Fibroblast of lung (primary cell): ENCODE data around the gene SYNJ2BP. TPM values are rescaled to one million over a fixed set of nuclear protein-coding genes. Genes with fewer than 3 reads are reported as not detected.
"Not testable (repeated sequence)": the region's sequence is repeated elsewhere in the genome, so short reads cannot be mapped to it uniquely, and the experiment has no call there.

Source experiments
- DNase-seq, 2 donors: peaks; one replicate each; pipeline versions ENCODE4 v3.0.0 to v3.0.0-alpha.2; 2010; ENCODE audit warnings: low read depth in 2 of 2
- H2AFZ ChIP-seq: 2 replicates; pipeline ENCODE4 v1.5.1; 2012; ENCODE audit warnings: low read length, control low read depth, inconsistent platforms
- H3K27ac ChIP-seq: 2 replicates; pipeline ENCODE4 v1.5.1; 2011; ENCODE audit warnings: low read length, control low read depth; ENCODE audit not compliant: insufficient read depth
- H3K27me3 ChIP-seq: 2 replicates; pipeline ENCODE4 v1.5.1; 2011; ENCODE audit warnings: mild to moderate bottlenecking, low read length; ENCODE audit not compliant: control insufficient read depth, insufficient read depth
- H3K36me3 ChIP-seq: 2 replicates; pipeline ENCODE4 v1.5.1; 2011; ENCODE audit warnings: low read length; ENCODE audit not compliant: control insufficient read depth, insufficient read depth
- H3K4me1 ChIP-seq: 2 replicates; pipeline ENCODE4 v1.5.1; 2011; ENCODE audit warnings: low read length; ENCODE audit not compliant: control insufficient read depth, insufficient read depth; ENCODE audit errors: extremely low read depth
- H3K4me2 ChIP-seq: 2 replicates; pipeline ENCODE4 v1.5.1; 2011; ENCODE audit warnings: low read length, control low read depth; ENCODE audit not compliant: insufficient read depth; ENCODE audit errors: extremely low read depth
- H3K4me3 ChIP-seq, 4 experiments: fragments of 200-600 bp in 1 of 4; sonication (generic) in 1 of 4; replicated peaks in 1 of 4; 2 replicates each; pipeline ENCODE4 v1.5.1; 2011 to 2016; ENCODE audit warnings: low read length in 4 of 4, low read depth in 3 of 4, mild to moderate bottlenecking in 3 of 4, control low read depth in 2 of 4, inconsistent platforms in 1 of 4, mixed read lengths in 1 of 4; ENCODE audit not compliant: insufficient read depth in 1 of 4; ENCODE audit errors: control extremely low read depth in 1 of 4
- H3K79me2 ChIP-seq: 2 replicates; pipeline ENCODE4 v1.5.1; 2012; ENCODE audit warnings: mild to moderate bottlenecking, low read length, inconsistent platforms; ENCODE audit not compliant: control insufficient read depth, insufficient read depth
- H3K9ac ChIP-seq: 2 replicates; pipeline ENCODE4 v1.5.1; 2011; ENCODE audit warnings: mild to moderate bottlenecking, low read length, control low read depth; ENCODE audit not compliant: insufficient read depth
- H3K9me3 ChIP-seq: 2 replicates; pipeline ENCODE4 v1.5.1; 2012; ENCODE audit warnings: low read depth, low read length; ENCODE audit not compliant: control insufficient read depth, insufficient read depth
- H4K20me1 ChIP-seq: 2 replicates; pipeline ENCODE4 v1.5.1; 2011; ENCODE audit warnings: low read length; ENCODE audit not compliant: control insufficient read depth, insufficient read depth; ENCODE audit errors: extremely low read depth
- EZH2 ChIP-seq: IDR thresholded peaks from 2 replicates; pipeline ENCODE4 v1.5.1; 2012; ENCODE audit warnings: low read length, control low read depth, mild to moderate bottlenecking; ENCODE audit errors: missing control alignments
- polyA plus RNA-seq, 2 donors: library from polyadenylated mRNA; depleted of rRNA in 1 of 2; stranded (reverse) in 1 of 2; unstranded in 1 of 2; fragments of >200 nt; gene quantifications; 2 replicates each; pipeline ENCODE4 v1.2.1, GENCODE V29; 2011 to 2012; ENCODE audit warnings: missing spikeins in 1 of 2
- total RNA-seq: library from RNA; depleted of rRNA; stranded (reverse); fragments of >200 nt; gene quantifications from 2 replicates; pipeline ENCODE4 v1.2.1, GENCODE V29; 2014
- TF ChIP-seq, protein P1 (sequence below), 2 donors: IDR thresholded peaks in 1 of 2; conservative IDR thresholded peaks in 1 of 2; 1 replicate in 1 of 2; 2 replicates in 1 of 2; pipeline ENCODE4 v1.5.1; 2011 to 2012; ENCODE audit warnings: low read length in 2 of 2, control low read depth in 1 of 2, inconsistent platforms in 1 of 2, low read depth in 1 of 2, mild to moderate bottlenecking in 1 of 2

The SYNJ2BP gene
- total and polyA plus RNA-seq, 2 donors (not counting 1 experiment from before 2014, with no cell fraction given): 14.4 to 28.4 TPM

DNA sequence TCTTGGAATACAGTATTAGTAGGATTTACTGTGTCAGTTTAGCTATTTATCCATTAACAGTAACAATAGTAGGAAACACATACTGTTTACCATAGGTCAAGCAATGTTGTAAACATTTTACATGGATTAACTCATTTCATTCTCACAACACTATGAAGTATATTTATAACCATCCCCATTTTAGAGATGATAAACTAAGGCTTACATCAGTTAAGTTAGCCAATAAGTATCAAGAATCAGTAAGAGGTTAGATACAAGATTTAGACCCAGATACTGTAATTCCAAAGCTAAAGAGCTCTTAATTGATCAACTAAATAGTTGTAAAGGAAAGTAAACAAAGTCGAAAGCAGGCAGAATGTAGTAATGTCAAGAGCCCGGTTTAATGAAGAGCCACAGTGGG lies 1.1 kb downstream of the SYNJ2BP start:
- Histone ChIP-seq H3K79me2 (peaks cover 9% of the 10 kb centered on the region), H4K20me1 (no peaks in the 10 kb centered on the region), H2AFZ (no peak overlapping the region), H3K27me3 (no peaks in the 10 kb centered on the region), H3K4me3 (peak overlapping the region in 3 of 4 experiments; percentile 54 to 100 (median 97)), H3K4me2 (peak overlapping the region; percentile 44), H3K4me1 (no peaks in the 10 kb centered on the region), H3K36me3 (no peaks in the 10 kb centered on the region), H3K9me3 (no peaks in the 10 kb centered on the region), H3K9ac (no peak overlapping the region), H3K27ac (no peak overlapping the region)
- TF ChIP-seq, protein P1, sequence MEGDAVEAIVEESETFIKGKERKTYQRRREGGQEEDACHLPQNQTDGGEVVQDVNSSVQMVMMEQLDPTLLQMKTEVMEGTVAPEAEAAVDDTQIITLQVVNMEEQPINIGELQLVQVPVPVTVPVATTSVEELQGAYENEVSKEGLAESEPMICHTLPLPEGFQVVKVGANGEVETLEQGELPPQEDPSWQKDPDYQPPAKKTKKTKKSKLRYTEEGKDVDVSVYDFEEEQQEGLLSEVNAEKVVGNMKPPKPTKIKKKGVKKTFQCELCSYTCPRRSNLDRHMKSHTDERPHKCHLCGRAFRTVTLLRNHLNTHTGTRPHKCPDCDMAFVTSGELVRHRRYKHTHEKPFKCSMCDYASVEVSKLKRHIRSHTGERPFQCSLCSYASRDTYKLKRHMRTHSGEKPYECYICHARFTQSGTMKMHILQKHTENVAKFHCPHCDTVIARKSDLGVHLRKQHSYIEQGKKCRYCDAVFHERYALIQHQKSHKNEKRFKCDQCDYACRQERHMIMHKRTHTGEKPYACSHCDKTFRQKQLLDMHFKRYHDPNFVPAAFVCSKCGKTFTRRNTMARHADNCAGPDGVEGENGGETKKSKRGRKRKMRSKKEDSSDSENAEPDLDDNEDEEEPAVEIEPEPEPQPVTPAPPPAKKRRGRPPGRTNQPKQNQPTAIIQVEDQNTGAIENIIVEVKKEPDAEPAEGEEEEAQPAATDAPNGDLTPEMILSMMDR (conservative IDR thresholded peaks at IDR 0.05 in 1 of 2, IDR thresholded peaks at IDR 0.05 in 1 of 2; ENCODE audit: low read depth in 1 of 2, low read length in 2 of 2): no peak
- no peak for TF ChIP-seq EZH2
- DNase-seq: no peak

DNA sequence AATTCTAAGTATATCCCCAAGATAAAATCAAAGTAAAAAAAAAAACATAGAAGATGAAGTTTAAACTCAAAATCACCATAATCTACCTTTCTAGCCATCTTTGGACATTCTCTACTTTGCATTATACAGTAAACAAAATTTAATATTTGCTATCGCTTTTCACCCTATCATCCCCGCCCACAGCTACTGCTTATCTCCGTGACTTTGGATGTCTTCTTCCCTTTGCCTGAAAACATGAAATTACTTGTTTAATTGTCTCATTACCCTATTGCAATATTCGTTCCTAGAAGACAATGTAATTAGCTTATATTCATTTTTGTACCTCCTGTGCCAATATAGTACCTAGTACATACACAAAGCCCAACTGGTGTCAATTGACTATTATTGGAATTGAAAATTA lies 9.3 kb downstream of the SYNJ2BP start:
- no peak for DNase-seq
- Histone ChIP-seq H2AFZ (no peak overlapping the region), H4K20me1 (peaks cover 2% of the 10 kb centered on the region), H3K27ac (no peak overlapping the region), H3K9me3 (no peaks in the 10 kb centered on the region), H3K27me3 (no peaks in the 10 kb centered on the region), H3K79me2 (no peaks in the 10 kb centered on the region), H3K4me2 (no peak overlapping the region), H3K9ac (no peak overlapping the region), H3K36me3 (no peaks in the 10 kb centered on the region), H3K4me1 (no peaks in the 10 kb centered on the region), H3K4me3 (no peak overlapping the region)
- TF ChIP-seq, protein P1 (conservative IDR thresholded peaks at IDR 0.05 in 1 of 2, IDR thresholded peaks at IDR 0.05 in 1 of 2; ENCODE audit: low read depth in 1 of 2, low read length in 2 of 2): no peak
- TF ChIP-seq EZH2: no peak

DNA sequence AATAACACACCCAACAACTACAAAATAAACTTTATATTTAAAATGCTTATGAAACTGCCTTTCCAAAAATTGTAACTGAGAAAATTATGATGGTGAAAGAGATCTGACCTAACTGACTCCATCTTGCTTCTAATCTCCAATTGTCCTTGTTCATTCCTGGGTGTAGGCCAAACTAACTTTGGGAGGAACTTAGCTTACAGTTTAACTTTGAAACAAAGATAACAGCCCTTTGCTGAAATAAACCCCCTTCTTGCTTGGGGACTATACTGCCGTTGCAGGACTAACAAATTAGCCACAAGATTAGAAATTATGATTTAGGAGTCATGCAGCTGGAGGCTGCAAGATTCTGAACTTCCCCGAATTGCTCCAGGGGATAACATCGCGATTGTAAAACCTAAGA lies 10.7 kb downstream of the SYNJ2BP start:
- H3K4me3 ChIP-seq, H3K9me3 ChIP-seq, DNase-seq, H3K4me2 ChIP-seq, H3K27me3 ChIP-seq, H4K20me1 ChIP-seq, H3K36me3 ChIP-seq, H3K9ac ChIP-seq, H2AFZ ChIP-seq, H3K4me1 ChIP-seq, H3K79me2 ChIP-seq, H3K27ac ChIP-seq: not testable (repeated sequence)

DNA sequence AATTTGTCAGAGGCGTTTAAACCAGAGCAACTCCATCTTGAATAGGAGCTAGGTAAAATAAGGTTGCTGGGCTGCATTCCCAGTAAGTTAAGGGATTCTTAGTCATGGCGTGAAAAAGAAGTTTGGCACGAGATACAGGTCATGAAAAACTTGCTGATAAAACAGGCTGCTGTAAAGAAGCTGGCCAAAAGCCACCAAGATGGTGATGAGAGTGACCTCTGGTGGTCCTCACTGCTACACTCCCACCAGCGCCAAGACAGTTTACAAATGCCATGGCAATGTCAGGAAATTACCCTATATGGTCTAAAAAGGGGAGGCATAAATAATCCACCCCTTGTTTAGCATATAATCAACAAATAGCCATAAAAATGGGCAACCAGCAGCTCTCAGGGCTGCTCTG lies 13.6 kb downstream of the SYNJ2BP start:
- peak; percentile 23 to 73 for DNase-seq
- not testable (repeated sequence) for H2AFZ ChIP-seq, H3K79me2 ChIP-seq, H3K4me3 ChIP-seq, H3K27me3 ChIP-seq, H3K9ac ChIP-seq, H3K36me3 ChIP-seq, H3K9me3 ChIP-seq, H3K4me2 ChIP-seq, H4K20me1 ChIP-seq, H3K27ac ChIP-seq, H3K4me1 ChIP-seq
